Forelimb muscle (tissue), 1 donor: Measurements from ENCODE around the gene TOM1L2. TPM values are rescaled to one million over a fixed set of nuclear protein-coding genes. Genes with fewer than 3 reads are reported as not detected.
"Not testable (repeated sequence)": the region's sequence is repeated elsewhere in the genome, so short reads cannot be mapped to it uniquely, and the experiment has no call there.

ENCODE experiments used
- DNase-seq: peaks from one replicate; pipeline ENCODE4 v3.0.0-alpha.2; 2013; ENCODE audit warnings: low read depth
- polyA plus RNA-seq: library from polyadenylated mRNA; unstranded; fragments of 120-200 nt; gene quantifications from one replicate; pipeline ENCODE4 v1.2.1, GENCODE V29; 2013; ENCODE audit not compliant: insufficient read length

Gene TOM1L2
- polyA plus RNA-seq, 1 donor: 36.3 TPM

GRCh38 chr17:17924131-17924856, 47.9 kb downstream of the TOM1L2 start:
- no peak for DNase-seq

DNA sequence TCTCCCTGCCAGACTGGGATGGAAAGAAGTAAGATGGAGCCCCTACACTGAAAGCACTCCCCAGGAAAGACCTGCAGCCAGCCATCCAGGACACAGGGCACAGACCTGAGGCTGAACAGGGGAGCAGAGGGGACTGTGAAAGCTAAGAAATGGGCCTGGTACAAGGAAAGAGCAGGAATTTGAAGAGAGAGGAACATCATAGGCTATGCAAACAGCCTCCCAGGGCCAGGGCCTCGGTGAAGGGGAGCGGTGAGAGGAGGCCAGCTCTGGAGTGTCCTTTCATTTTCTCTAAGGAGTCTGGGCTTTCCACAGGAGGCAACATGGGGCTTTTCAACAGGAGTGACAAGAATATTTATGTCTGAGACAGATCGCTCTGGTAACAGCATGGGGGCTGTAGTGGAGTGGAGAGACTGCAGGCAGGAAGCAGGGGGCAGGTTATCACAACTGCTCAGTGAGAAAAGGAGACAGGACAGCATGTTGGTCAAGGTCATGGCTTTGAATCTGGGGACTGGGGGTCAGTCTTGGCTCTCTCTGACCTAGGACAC, 50.1 kb downstream of the TOM1L2 start:
- DNase-seq: no peak

DNA sequence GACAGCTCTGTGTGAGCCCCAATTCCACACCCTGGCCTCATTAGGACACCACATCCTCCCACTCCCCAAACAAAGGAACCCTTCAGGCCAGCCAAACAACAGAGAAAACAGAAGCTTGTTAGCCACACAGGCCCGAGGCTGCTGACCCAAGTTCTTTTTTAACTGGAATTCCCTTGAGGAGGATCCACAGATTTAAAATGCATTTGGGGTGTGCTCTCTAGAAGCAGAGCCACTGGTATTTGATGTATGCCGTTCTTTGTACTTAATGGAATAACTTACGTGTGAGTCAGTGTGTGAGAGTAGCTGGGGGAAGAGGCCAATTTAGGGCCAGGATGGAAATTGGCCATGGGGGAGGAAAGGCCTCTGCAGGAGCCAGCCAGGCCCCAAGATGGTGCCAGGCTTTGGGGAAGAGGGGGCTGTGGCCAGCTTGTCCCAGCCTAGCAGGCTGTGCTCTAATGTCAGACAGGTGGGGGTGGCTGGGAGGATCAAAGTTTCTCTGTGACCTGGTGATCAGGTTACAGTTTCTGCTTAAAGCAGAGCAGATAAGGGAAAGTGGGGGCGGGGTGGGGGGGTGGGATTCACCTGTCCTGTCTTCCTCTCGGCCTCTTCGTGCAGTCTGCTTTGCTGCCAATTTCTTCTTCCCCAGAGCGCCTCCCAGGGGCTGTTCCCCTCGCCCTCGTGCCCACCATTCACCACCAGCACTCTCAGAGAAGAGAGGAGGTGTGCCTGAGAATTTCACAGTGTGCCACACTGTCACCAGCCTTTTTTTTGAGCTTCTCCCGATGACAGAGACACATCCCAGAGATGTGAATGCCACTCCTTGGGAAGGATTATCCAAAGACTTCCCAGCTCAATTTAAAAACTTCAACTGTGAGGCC, 50.8 kb downstream of the TOM1L2 start:
- no peak for DNase-seq

- peak; percentile 43 for DNase-seq
These were observed 52.8 kb downstream of the TOM1L2 start for GRCh38 chr17:17919169-17920107.

GRCh38 chr17:17917394-17917793, 54.8 kb downstream of the TOM1L2 start:
- DNase-seq: no peak

DNA sequence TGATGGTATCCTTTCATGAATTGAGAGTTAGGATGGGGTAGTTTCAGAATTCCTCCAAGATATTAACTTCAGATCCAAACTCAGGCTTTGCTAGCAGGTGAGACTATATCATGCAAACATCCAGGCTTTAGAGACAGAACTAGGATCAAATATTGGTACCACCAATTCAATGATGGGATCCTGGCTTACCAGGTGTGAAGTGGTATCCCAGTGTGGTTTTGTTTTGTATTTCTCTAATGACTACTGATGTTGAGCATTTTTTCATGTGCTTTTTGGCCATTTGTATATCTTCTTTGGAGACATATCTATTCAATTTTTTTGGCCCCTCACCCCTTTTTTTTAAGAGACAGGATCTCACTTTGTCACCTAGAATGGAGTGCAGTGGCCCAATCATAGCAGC, 57.0 kb downstream of the TOM1L2 start:
- DNase-seq: no peak

GRCh38 chr17:17913695-17914332, 58.4 kb downstream of the TOM1L2 start:
- DNase-seq: no peak

DNA sequence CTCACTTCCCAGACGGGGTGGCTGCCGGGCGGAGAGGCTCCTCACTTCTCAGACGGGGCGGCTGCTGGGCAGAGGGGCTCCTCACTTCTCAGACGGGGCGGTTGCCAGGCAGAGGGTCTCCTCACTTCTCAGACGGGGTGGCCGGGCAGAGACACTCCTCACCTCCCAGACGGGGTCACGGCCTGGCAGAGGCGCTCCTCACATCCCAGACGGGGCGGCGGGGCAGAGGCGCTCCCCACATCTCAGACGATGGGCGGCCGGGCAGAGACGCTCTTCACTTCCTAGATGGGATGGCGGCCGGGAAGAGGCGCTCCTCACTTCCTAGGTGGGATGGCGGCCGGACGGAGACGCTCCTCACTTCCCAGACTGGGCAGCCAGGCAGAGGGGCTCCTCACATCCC, 59.9 kb downstream of the TOM1L2 start:
- not testable (repeated sequence) for DNase-seq

GRCh38 chr17:17911001-17911613, 61.1 kb downstream of the TOM1L2 start:
- DNase-seq: no peak

DNA sequence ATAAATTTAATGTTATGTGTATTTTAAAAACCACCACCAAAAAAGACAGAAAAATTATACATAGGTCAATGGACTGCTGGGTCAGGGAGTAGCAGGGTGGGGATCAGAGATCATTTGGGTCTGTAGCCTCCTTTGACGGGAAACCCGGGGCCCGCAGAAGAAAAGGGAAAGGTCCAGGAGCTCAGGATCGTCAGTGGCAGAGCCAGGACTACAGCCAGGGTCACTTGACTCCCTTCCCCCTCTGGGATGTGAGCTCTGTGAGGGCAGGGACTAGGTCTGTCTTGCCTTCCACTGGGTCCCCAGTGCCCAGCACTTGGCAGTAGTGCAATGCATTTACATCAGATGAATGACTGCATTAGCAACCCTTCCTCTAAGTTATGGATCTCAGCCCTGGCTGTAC, 62.1 kb downstream of the TOM1L2 start:
- DNase-seq: no peak

- DNase-seq: no peak
These were observed 63.1 kb downstream of the TOM1L2 start for GRCh38 chr17:17909078-17909477.

- no peak for DNase-seq
These were observed 64.7 kb downstream of the TOM1L2 start for GRCh38 chr17:17907469-17907868.

GRCh38 chr17:17906418-17907215, 65.6 kb downstream of the TOM1L2 start:
- DNase-seq: no peak

DNA sequence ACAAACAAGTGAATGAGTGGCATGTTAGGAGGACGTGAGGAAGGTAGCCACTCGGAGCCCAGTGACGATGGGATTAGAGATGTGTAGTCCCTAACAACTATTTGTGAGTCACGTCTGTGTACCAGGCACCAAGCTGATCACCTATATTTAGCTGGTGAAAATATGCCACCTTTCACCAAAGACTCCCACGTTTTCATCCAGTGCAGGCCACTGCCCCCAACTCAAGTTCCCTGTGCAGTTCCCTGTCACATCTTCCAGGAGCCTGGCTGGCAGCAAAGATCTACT, 67.2 kb downstream of the TOM1L2 start:
- no peak for DNase-seq

DNA sequence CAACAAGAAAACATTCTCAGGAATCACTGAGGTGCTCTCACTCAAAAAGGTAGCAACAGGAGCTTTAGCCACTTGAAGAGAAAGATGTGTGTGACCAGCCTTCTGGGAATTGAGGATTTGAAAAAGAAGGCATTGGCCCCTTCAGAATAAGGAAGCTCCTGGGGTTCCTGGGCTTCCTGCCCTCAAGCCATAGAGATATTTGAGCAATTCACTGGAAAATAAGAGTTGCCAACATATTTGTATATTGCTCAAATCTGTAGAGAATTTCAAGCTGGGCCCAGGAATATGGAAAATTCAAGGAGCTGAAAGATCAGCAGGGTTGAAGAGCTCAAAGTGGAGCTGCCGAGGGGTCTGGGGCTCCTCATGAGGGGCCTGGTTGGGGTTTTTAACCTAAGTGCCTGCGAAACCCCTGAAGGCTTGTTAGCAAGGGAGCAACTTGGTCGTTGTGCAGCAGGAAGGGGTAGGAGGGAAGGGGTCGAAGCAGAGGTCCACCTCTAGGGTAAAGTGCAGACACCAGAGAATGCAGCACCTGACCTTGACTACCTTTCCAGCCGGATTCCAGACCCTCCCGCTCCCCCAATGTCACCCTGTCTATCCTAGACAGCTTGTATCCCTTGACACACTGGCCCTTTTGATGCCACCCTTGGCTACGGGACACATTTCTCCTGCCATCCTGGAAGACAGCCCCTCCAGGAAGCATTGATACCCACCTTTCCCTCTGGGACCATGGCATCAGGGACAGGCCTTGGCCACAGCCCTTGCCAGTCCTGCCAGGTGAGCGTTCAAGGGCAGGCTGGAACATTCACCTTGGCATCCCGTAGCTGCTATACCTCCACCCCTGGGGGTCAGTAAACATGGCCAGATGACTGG, 67.8 kb downstream of the TOM1L2 start:
- no peak for DNase-seq

DNA sequence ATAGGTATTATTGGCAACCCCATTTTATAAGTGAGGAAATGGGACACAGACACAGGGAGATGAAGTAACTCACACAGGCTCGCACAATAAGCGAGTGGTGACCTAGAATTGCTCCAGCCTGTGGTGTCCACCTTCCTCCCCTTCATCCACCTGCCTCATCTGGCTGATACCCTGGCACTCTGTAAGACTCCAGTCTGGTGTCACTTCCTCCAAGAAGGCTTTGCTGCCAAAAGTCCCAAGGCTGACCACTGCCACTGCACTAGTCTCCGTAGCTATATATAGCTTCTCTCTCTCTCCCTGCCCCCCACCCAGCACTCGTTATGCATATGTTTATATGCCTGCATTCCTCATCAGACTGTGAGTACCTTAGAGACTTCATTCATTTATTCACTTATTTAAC, 69.3 kb downstream of the TOM1L2 start:
- DNase-seq: no peak

GRCh38 chr17:17902376-17902775, 69.8 kb downstream of the TOM1L2 start:
- no peak for DNase-seq

GRCh38 chr17:17900615-17901520, 71.3 kb downstream of the TOM1L2 start:
- DNase-seq: peak; percentile 78
